ENCODE results near the gene CFAP299.
"Not testable (repeated sequence)": the region's sequence is repeated elsewhere in the genome, so short reads cannot be mapped to it uniquely, and the experiment has no call there.

The CFAP299 gene

GRCh38 chr4:80335554-80336358 lies at the start of gene CFAP299:
CFAP299 (plus strand) TSS chr4:80335730.
- DNase-seq, result peak; percentile 37 to 70

GRCh38 chr4:80286451-80286850 lies 49.1 kb upstream of the CFAP299 start:
- DNase-seq, result no peak

GRCh38 chr4:80290665-80291064 lies 44.9 kb upstream of the CFAP299 start:
- not testable (repeated sequence) for DNase-seq

- DNase-seq, result no peak
Measured at GRCh38 chr4:80294206-80294605, 41.3 kb upstream of the CFAP299 start.

GRCh38 chr4:80295336-80295735 lies 40.2 kb upstream of the CFAP299 start:
- DNase-seq, result no peak

- DNase-seq, result no peak
Measured at GRCh38 chr4:80295826-80296225, 39.7 kb upstream of the CFAP299 start.

GRCh38 chr4:80301884-80302283 lies 33.6 kb upstream of the CFAP299 start:
- no peak for DNase-seq

GRCh38 chr4:80302616-80303223 lies 32.8 kb upstream of the CFAP299 start:
- no peak for DNase-seq

GRCh38 chr4:80305466-80305865 lies 30.1 kb upstream of the CFAP299 start:
- no peak for DNase-seq

- no peak for DNase-seq
Measured at GRCh38 chr4:80306260-80306659, 29.3 kb upstream of the CFAP299 start.

GRCh38 chr4:80307183-80307735 lies 28.3 kb upstream of the CFAP299 start:
- DNase-seq, result no peak

- DNase-seq, result no peak
Measured at GRCh38 chr4:80307774-80308465, 27.6 kb upstream of the CFAP299 start.

GRCh38 chr4:80308466-80308822 lies 27.1 kb upstream of the CFAP299 start:
- no peak for DNase-seq

GRCh38 chr4:80309294-80310004 lies 26.1 kb upstream of the CFAP299 start:
- no peak for DNase-seq

GRCh38 chr4:80311130-80311529 lies 24.4 kb upstream of the CFAP299 start:
- no peak for DNase-seq

GRCh38 chr4:80312124-80312523 lies 23.4 kb upstream of the CFAP299 start:
- DNase-seq, result no peak

GRCh38 chr4:80313627-80314026 lies 21.9 kb upstream of the CFAP299 start:
- DNase-seq, result no peak

GRCh38 chr4:80315848-80316247 lies 19.7 kb upstream of the CFAP299 start:
- not testable (repeated sequence) for DNase-seq

- no peak for DNase-seq
Measured at GRCh38 chr4:80321341-80321740, 14.2 kb upstream of the CFAP299 start.

- DNase-seq, result no peak
Measured at GRCh38 chr4:80321776-80322175, 13.8 kb upstream of the CFAP299 start.

- no peak for DNase-seq
Measured at GRCh38 chr4:80322716-80323115, 12.8 kb upstream of the CFAP299 start.

- DNase-seq, result no peak
Measured at GRCh38 chr4:80324171-80324570, 11.4 kb upstream of the CFAP299 start.

- DNase-seq, result no peak
Measured at GRCh38 chr4:80331693-80332092, 3.8 kb upstream of the CFAP299 start.

Measured in CD4-positive, alpha-beta T cell treated with Interleukin-1 beta for 1 hour (primary cell).